Measurements from ENCODE around the gene MRPL9.

The MRPL9 gene

DNA sequence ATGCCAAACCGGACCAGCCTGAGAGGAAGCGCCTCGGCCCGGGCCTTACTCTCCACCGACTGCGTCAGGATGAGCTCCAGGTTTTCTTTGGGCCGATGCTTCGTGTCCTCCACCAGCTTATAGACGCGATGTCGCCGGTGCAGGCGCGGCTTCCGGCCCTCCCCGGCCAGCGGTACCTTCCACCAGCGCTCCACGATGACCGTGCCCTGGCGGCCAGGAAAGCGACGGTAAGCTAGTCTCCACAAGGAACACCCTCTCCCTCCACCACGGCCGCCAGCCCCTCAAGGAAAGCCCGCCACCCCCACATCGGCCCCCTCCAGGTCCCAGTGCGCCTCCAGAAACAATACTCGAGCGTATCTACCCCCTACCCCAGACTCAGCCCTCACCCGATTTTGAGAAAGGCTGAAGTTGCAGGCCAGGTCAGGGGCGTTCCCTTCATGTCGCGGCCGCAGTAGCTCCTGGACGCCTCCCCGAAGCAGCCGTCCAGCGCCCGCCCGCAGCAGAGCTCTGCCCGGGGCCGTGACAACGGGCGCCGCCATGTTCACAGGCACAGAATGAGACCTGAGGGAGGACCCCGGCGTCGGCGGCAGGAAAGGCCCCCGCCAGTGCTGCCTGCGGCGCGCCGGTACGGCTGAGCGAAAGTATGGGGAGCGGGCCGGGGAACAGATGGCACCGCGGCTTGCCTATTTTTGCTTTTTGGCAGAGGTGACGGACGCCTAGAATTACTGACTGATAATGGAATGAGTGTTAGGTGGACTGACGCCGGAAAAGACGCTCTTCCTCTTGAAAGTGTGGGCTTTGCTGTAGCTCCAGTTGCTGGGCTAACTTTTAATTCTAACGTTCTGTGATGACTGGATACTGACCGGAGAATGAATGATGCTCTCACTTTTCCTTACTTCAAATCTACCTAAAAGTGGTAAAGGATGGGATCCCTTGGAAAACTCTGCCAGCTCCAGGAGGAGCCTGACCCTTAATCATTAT lies at the start of gene MRPL9:
MRPL9 (minus strand) TSS at position 556 of the 981 bp plus-strand sequence; CDS start at position 539, 17 bp downstream.
- peak; percentile 80 to 84 (median 83) for DNase-seq (ENCODE audit: low read depth in 2 of 3, low spot score in 1 of 3)

DNA sequence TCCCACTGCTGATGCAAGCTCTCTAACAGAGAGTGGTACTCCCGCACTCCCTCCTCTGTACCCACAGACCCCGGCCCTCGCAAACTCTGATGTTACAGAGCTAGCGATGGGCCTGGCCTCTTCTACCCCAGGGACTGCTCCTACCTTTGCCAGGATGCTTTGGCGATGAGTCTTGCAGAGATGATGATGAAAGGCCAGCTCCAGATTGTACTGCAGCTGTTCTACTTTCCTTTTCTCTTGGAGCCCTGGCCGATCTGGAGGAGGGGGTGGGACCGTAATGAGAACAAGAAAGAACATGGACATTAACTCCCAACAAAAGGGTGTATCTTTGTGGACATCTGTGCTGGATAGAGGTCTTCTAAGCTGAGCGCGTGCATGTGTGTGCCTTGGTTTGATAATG lies 47.9 kb upstream of the MRPL9 start:
- no peak for DNase-seq (ENCODE audit: low read depth in 2 of 3, low spot score in 1 of 3)

DNA sequence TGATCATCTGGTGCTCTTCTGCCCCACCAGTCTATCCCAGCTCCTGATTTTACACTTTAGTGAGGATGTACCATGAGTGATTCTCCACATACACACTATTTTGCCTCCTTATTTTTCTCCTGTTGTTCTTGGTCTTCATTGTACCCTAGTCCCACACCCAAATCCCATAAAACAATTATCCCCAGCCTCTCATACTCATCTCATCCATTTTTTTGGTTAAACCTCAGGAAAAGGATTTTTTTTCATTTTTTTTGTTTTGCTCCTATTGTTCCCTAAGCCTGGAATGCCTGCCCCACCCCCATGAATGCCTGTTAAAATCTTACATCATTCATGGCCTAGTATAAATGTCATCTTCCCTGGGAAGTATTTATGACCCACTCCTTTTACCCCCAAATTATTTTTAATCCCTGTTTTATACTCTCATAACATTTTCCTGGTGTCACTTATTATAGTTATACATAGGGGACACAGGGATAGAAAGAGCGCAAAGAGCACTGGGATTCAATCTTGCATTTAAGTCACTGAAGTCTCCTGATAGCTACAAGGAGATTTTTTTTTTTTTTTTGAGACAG lies 46.8 kb upstream of the MRPL9 start:
- no peak for DNase-seq (ENCODE audit: low read depth in 2 of 3, low spot score in 1 of 3)

DNA sequence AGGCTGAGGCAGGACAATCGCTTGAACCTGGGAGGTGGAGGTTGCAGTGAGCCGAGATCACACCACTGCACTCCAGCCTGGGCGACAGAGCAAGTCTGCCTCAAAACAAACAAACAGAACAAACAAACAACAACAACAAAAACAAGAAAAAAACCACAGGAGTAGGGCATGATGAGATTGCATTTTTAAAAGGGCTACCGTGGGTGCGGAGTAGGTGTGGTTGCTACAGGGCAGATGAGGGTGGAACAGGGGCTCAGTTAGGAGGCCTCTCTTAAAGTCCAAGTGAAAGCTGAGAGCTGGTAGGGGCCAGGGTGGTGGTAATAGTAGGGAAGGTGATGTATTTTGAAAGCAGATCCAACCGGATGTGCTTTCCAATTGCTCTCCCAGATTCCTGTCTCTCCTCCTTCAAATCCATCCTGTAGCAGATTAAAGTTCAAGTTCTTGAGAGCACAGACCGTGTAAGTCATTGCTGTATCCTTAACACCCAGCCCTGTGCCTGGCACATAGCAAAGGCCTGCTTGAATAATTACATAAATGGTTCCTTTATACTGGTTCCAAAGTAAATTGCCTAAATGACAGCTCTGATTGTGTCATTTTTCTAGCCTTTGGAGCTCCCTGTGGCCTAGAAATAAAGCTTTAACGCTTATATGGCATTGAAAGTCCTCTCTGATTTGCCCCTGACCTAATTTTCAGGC lies 46.1 kb upstream of the MRPL9 start:
- DNase-seq (ENCODE audit: low read depth in 2 of 3, low spot score in 1 of 3), result no peak

DNA sequence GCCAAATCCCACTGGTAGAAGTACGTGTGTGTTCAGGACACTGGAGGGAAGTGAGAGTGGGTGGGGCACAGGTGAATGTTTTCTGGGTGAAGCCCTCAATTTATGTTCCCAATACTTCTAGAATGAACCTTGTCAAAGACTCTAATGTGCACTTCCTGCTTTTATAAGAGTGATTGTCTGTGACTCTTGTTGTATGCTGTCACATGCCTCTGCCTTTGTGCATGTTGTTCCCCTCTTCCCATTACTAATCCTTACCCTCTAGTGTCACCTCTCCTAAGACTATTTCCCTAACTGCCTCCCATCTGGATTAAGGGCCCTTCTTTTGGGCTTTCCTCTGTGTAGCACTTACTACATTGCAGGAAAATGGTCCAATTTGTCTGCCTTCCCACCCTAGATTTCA lies 44.5 kb upstream of the MRPL9 start:
- no peak for DNase-seq (ENCODE audit: low read depth in 2 of 3, low spot score in 1 of 3)

DNA sequence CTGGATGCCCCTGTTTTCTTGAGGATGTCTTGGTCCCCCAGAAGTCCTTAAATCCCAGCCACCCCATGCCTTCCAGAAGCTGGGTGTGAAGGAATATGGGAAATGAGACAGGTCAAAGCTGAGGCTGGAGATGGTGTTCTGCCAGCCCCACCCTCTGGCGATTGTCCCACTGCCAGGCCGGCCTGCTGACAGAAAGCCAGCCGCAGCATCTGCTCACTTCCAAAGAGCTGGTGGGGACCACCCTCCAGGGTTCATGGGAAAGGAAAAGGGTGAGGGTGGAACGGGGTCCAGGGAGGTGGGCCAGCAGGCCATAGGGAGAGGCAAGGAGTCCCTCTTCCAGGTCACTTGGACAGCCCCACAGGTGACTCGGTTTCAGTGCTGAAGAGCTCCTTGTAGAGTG lies 43.8 kb upstream of the MRPL9 start:
- DNase-seq (ENCODE audit: low read depth in 2 of 3, low spot score in 1 of 3), result no peak

DNA sequence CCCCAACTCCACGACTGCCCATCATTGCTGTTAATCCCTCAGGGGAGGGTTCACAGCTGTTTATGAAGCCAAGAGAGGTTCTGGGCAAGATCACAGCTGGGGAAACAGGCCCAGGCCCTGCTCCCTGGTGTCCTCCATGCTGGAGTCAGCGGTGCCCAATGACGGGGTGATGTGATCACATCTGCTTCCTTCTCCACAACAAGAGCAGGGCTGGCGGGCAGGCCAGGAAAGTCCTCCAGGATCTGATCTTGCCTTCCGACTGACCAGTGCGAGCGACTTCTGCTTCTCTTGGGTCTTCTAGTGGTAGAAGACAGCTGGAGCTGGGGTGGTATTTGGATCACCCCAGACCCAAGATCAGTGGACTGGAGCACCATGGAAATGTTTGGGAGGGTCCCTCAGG lies 42.9 kb upstream of the MRPL9 start:
- no peak for DNase-seq (ENCODE audit: low read depth in 2 of 3, low spot score in 1 of 3)

DNA sequence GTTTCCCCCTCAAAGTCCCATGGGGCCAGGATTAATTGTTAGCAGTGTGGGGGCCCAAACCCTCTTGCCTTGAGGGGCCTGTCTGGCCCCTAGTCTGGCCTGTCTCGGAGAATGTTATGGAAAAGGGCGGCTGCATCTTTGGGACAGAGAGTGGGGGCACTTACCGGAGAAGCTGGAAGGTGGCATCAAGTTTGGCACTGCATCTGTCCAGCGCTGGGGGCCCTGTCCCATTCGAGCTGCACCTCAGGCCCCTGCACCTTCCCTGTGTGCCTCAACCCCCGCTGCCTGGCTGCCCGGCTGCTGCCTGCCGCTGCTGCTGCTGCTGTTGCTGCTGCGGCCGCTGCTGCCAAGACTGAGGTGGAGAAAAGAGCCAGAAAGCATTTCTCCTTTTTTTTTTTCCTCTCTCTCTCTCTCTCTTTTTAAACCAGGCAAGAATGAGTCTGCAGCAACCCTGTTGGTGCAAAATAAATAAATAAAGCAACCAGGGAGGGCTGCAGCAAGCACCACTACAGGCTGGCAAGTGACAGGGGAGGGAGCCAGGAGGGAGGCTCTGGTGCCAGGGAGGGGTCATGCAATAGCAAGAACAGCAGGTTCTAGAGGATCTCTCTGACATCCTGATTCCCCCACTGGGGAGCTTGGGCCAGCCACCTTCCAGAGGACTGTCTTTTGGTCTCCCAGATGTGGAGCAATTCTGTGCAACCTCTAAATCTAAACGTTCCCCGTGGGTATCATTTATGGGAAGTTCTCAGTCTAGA lies 41.9 kb upstream of the MRPL9 start, which contains the start of gene LINGO4:
LINGO4 (minus strand) TSS at position 354 of the 755 bp plus-strand sequence. CDS start 2,715 bp downstream, outside the sequence.
- no peak for DNase-seq (ENCODE audit: low read depth in 2 of 3, low spot score in 1 of 3)

DNA sequence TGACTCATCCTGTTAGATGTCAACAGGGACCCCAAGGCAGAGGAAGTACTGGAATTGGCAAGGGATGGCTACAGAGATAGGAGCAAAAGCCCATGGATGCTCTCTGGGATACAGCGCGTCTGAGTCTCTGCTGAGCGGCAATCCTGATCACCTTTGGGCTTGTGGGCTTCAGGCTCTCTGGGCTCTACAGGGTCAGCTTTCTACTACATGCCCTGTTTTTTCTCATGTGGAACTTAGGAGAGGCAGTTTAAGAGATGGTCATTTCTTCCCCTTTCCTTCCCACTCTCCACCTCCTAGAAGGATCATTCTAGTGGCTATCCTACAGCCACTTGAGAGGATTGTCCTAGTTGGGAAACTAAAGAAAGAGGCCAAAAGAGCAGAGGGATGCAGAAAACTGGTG lies 40.6 kb upstream of the MRPL9 start:
- DNase-seq (ENCODE audit: low read depth in 2 of 3, low spot score in 1 of 3), result no peak

DNA sequence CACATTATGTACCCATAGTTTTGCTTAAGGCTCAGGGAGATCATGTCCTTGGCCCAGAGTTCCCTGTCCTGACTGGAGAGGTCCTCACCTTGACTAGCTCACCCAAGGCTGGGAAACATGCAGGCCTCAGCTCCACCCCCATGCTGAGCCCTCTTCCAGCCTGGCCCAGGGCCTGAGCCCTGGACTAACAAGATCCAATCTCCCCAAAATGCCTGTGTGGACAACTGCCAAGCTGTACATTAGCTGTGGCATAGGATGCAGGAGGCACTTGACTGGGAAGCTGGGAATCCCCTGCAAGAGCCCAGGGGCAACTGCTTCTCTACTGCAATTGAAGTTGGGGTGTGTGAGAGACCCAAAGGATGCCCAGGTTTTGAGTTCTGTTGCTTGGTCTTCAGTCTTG lies 39.9 kb upstream of the MRPL9 start:
- no peak for DNase-seq (ENCODE audit: low read depth in 2 of 3, low spot score in 1 of 3)

DNA sequence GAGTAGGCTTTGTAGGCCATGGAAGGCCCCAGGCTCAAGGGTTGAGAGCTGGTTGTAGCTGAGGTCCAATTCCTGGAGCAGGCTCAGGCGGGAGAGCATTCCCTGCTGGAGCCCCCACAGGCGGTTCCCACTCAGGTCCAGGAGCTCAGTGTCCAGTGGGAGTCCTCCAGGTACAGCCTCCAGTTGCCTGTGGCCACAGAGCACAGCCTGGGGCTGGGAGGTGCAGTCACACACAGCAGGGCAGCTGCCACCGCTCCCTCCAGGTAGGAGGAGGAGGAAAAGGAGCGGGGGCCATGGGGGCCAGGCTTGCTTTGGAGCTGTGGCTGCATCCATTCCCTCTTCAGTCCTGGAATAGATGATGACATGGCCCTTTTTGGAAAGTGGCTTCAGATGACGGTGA lies 39.1 kb upstream of the MRPL9 start:
- DNase-seq (ENCODE audit: low read depth in 2 of 3, low spot score in 1 of 3), result no peak

DNA sequence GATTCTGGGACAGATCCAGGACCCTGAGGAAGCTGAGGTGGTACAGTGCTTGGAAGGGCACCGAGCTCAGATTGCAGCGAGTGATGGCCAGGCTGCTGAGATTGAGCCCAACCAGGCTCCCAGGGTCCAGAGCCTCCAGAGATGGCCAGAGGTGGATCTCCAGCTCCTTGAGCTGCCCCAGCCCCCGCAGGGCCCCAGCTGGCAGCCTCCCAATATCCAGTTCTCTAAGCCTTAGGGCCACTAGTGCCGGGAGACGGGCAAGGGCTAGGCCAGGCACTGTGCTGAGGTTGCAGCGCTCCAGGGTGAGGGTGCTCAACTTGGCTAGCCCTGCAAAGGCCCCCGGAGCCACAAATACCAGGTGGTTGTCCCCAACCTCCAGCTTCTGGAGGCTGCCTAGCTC lies 38.5 kb upstream of the MRPL9 start:
- no peak for DNase-seq (ENCODE audit: low read depth in 2 of 3, low spot score in 1 of 3)

DNA sequence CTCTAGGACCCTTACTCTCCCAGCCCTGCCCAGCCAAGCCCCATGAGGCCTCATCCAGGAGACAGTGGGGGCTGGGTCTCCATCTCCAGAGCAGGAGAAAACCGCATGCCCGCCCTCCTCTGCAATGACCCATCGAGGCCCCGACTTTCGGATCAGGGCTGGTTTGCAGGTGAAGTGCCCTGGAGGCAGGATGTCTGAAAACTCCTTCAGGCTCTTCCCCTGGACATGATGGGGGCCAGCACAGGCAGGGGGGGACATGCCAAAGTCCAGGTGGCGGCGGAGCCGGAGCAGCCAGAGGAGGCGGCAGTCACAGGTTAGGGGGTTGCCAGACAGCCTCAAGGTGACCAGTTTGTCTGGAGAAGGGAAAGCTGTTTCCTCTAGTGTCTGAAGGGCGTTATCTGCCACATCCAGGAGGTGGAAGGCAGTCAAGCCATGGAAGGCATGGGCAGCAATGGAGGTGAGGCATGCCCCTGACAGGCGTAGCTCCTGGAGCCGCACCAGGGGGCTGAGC lies 38.1 kb upstream of the MRPL9 start:
- no peak for DNase-seq (ENCODE audit: low read depth in 2 of 3, low spot score in 1 of 3)

DNA sequence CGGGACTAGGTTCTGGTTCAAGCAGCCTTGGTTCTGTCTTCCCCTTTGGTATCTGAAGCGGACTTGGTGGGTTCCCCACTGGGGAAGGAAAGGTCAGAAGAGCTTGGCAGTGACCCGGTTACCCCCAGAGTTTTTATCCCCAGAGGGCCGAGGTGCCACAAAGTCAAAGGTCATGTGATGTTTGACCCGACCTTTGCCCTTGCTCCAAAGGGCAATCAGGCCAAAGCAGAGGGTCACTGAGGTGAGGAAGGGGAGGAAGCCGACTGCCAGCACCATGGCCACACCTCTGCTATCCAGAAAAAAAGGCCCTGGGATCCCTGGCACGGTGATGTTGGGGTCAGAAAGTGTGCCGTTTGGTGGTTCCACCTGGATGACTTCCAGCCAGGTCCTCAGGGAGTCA lies 37.5 kb upstream of the MRPL9 start:
- no peak for DNase-seq (ENCODE audit: low read depth in 2 of 3, low spot score in 1 of 3)

DNA sequence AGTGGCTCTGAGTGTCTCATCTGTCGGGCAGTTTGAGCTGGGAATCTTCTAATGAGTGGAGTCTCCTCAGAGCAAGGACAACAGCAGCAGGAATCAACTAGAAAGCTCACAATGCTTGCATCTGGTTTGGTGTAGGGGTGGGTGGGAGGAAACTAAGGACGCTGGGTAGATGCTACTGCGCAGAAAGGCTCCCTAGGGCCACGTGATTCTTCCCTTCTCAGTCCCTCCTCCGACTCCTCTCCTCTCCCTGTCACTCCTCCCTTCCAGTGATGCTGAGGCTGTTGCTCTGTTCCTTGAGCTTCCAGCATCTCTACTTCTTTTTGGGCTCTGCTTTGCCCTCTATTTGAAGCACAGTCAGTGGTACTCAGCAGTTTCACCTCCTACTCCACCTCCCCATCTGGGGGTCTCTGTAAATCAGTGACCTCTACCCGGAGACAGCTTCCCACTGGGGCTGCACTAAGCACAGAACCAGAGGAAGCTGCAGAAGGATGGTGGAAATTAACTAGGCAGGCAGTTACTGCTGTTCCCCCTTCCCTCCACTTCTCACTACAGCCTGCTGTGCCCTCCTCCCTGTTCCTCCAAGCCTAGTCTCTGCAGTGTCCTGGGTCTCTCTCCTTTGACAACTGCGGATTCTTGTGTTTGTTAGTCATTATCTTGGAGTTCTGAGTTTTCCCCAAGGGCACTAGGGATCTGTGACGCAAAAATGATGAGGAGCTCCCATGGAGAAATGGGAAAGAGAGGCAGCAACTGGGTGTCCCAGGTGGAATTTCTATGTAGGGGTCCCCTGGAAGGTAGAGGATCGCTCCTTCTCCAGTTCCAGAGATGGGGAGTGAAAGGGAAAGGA lies 36.1 kb upstream of the MRPL9 start:
- DNase-seq (ENCODE audit: low read depth in 2 of 3, low spot score in 1 of 3), result no peak

DNA sequence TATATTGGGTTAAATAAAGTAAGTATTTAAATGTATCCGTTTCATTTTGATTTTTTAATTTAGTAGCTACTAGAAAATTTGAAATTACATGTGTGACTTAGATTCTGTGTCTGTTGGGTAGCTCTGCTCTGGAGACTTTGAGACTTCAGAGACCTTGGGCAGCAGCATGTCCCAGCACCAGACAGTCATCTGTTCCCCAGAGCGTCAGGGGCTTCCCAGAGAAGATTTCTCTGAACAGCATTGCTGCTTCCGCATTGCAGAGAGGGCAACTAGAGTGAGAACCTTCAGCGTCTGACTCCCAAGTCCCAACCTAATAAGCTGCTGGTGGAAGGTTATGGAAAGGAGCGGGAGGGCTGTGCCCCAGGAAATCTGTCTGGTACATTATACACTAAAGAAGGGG lies 35.3 kb upstream of the MRPL9 start:
- DNase-seq (ENCODE audit: low read depth in 2 of 3, low spot score in 1 of 3), result no peak

DNA sequence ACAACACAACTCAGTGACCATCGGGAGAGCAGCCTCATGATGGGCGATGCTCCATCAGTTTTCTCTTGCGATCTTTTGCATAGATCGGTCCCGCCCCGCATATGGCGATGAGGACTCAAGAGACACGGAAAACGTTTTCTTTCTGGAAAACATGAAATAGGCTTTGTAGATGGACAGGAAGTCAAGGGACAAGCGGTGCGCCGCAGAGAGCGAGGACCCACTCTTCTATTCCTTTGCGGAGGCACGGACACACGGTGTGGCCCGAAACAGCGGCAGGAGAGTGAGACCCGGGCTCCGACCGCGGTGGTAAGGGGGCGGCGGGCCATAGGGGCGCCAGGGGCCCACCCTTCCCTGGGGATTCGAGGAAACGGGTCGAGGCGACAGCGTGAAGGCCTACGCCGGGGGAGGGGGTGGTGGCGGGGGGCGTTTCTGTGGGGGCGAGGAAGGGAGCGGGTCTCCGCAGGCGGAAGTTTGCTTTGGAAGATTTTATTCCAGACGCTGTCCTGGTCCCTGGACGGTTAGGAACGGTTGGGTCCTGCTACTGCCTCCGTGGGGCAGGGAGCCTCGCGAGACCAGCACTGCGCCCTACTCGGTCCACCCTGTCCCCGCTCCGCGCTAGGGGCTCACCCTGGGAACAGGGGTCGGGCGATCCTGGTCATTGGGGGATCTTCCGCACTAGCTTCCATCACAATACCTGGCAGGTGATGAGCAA lies 27.8 kb upstream of the MRPL9 start:
- no peak for DNase-seq (ENCODE audit: low read depth in 2 of 3, low spot score in 1 of 3)

DNA sequence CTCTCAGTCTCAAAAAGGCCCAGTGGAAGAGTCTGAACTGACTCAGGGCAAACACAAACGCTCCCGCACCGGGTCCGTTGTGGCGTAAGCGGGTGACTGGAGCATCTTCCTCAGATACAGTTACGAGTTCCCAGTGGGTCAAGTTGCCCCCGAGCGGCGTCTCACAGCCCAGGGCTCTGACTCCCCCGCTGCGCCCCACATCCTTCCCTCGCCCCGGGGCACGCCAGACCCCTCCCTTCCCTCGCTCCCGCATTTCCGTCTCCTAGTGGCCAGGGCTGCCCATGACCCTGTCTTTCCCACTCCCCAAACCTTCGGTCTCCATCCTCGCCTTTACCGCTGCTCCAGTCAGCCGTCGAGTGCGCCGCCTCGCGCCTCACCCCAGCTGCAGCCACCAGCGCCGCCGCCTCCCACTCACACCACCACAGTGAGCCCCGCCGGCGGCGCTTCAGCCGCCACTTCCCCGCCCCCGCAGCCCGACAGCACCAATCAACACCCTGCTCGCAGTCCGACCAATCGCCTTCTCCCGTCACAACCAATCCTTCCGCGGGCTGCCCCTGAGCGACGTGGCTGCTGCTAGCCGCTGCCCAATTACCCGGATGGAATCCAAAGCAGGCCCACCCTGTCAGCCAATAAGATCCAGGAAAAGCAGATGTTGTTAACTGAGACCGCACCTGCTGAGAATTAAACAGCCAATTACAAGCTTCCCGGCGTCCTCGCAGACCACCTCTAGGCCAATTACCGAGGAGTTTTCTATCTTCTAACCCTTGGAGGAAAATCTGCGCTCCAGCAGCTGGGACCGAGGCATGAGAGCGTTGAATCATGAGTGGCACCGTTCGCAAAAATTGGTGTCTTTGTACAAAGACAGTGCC lies 27.0 kb upstream of the MRPL9 start, which contains the start of gene TDRKH:
TDRKH (minus strand) TSS at position 430 of the 869 bp plus-strand sequence. CDS start 7,478 bp downstream, outside the sequence.
- DNase-seq (ENCODE audit: low read depth in 2 of 3, low spot score in 1 of 3), result peak; percentile 96 to 99 (median 97)

Measured in stimulated activated CD4-positive, alpha-beta T cell treated with anti-CD3 and anti-CD28 coated beads, Interleukin-12 subunit alpha, Interleukin-12 subunit beta, amount 100 ng/mL, for 48 hours (primary cell).